ENCODE measurements around the gene DDX53. TPM values are rescaled to one million over a fixed set of nuclear protein-coding genes. Genes with fewer than 3 reads are reported as not detected.

Gene DDX53
- total RNA-seq (2012; rRNA removed): not detected in 2 replicates

DNA sequence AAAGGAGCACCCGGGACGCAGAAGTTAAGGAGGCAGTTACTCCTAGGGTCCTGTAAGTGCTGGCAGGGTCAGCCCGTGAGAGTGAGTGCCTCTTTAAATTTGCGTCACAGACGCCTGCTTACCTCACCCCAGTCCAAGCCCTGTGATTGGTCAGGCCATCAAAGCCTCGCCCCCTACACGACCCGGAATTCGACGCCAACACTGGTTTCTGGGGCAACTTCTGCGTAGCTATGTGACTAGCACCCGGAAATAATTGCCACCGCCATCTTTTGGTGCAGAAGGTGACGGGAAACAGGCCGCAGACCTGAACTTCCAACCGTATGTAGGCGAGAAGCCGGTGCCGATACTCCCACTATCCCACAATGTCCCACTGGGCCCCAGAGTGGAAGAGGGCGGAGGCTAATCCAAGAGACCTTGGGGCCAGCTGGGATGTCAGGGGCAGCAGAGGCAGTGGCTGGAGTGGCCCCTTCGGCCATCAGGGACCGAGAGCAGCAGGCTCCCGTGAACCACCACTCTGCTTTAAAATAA lies at the start of gene DDX53:
Gene DDX53, plus strand, starts transcription at position 265 of the 528 bp plus-strand sequence. Its CDS starts 98 bp downstream, at position 363.
- no peak within 1 kb of the TSS for H3K4me2 ChIP-seq (ENCODE audit: low read length)
- no peak within 1 kb of the TSS for H3K4me3 ChIP-seq (ENCODE audit: low read length)
- no peaks in the 10 kb centered on the region for H3K4me1 ChIP-seq (ENCODE audit: control insufficient read depth, insufficient read depth, low read length)
- no peaks in the 10 kb centered on the region for H3K9me3 ChIP-seq (replicated peaks; ENCODE audit: low read length)
- no peak within 1 kb of the TSS for H3K9ac ChIP-seq (ENCODE audit: low read depth, low read length)
- H3K27me3 ChIP-seq (ENCODE audit: control insufficient read depth, insufficient read depth, low read length): no peaks in the 10 kb centered on the region
- H3K36me3 ChIP-seq (ENCODE audit: insufficient read depth, low read length): no peaks in the 10 kb centered on the region

DNA sequence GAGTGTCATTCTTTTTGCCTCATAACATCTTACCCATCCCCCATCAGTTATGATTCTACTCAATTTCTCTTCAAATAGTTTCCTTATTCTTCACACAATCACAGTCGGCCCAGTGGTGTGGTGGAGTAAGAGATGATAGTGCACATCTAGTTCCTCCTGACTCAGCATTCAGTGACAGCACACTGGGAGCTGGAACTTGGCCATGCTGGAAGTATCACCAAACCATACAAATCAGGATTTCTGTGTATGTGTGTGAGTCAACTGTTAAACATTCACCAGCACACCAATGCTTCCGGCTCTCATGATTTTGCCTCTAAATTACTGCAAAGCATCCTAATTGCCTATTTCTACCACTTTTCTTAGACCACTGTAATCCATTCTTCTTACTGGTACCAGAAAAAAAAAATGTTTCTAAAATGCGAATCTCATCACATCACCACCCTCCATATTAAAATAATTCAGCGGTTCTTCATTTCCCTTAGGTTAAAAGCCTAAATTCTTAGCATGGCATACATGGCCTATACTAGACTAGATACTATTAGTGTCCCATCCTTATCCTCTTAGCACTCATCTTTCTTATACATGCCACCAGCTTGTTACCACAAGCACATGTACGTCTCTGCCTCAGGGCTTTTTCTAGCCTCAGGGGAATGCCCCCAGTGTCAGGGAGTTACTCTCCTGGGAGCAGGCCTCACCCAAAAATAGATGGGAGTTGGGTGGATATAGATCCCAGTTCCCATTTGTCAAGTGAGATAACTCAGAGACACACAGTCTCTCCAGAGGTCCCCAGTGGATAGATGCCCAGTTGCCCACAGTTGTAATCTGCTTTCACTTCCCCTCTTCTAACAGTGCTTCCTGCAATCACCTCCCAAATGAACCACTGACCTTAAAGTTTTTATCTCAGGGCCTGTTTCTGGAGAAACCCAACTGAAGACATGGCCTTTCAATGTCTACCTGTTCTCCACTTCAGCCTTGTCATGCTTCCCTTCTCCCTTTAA lies 49.2 kb upstream of the DDX53 start:
- Histone ChIP-seq H3K4me2 (ENCODE audit: low read length) (no peak overlapping the region), H3K9ac (ENCODE audit: low read depth, low read length) (no peak overlapping the region), H3K27me3 (ENCODE audit: control insufficient read depth, insufficient read depth, low read length) (no peaks in the 10 kb centered on the region), H3K9me3 (replicated peaks; ENCODE audit: low read length) (no peaks in the 10 kb centered on the region), H3K4me3 (ENCODE audit: low read length) (no peak overlapping the region), H3K4me1 (ENCODE audit: control insufficient read depth, insufficient read depth, low read length) (peaks cover 8% of the 10 kb centered on the region), H3K36me3 (ENCODE audit: insufficient read depth, low read length) (no peaks in the 10 kb centered on the region)

DNA sequence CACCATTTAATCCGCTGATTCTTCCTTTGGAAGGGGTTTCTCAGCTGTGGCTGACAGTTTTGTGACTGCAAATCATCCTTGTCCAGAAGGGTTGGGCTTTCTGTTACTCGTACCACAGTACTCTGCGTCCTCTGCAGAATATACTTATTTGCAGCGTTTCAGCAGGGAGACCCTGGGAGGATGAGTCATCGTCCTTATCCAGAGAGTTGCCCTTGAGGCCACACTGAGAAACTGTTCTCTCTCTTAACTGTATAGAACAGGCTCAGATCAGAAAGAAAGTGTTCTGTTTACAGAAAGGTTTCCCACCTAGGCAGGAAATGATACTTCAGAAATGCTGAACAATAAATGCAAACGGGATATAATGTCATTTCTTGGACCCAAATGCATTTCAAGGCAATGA lies 47.8 kb upstream of the DDX53 start:
- no peak overlapping the region for H3K4me3 ChIP-seq (ENCODE audit: low read length)
- no peaks in the 10 kb centered on the region for H3K36me3 ChIP-seq (ENCODE audit: insufficient read depth, low read length)
- H3K9me3 ChIP-seq (replicated peaks; ENCODE audit: low read length): no peaks in the 10 kb centered on the region
- peak overlapping the region; percentile 33 for H3K4me2 ChIP-seq (ENCODE audit: low read length)
- peaks cover 8% of the 10 kb centered on the region for H3K4me1 ChIP-seq (ENCODE audit: control insufficient read depth, insufficient read depth, low read length)
- H3K27me3 ChIP-seq (ENCODE audit: control insufficient read depth, insufficient read depth, low read length): no peaks in the 10 kb centered on the region
- no peak overlapping the region for H3K9ac ChIP-seq (ENCODE audit: low read depth, low read length)

DNA sequence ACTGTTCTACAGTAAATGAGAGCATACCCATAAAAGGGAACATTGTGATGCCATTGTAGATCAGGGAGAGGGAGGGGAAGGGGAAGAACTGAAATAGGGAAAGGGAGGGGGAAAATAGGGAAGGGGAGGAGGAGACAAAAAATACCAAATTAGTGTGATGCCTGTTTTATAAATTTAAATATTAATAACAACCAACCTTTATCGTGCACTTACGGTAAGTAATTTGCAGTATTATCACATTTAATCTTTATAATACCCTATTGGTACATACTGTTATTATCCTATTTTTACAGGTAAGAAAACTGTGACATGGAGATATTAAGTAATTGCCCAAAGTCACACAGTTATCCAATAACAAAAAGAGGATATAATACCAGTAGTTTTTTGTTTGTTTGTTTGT lies 41.5 kb upstream of the DDX53 start:
- Histone ChIP-seq H3K4me3 (ENCODE audit: low read length) (no peak overlapping the region), H3K4me1 (ENCODE audit: control insufficient read depth, insufficient read depth, low read length) (no peaks in the 10 kb centered on the region), H3K9me3 (replicated peaks; ENCODE audit: low read length) (no peaks in the 10 kb centered on the region)

DNA sequence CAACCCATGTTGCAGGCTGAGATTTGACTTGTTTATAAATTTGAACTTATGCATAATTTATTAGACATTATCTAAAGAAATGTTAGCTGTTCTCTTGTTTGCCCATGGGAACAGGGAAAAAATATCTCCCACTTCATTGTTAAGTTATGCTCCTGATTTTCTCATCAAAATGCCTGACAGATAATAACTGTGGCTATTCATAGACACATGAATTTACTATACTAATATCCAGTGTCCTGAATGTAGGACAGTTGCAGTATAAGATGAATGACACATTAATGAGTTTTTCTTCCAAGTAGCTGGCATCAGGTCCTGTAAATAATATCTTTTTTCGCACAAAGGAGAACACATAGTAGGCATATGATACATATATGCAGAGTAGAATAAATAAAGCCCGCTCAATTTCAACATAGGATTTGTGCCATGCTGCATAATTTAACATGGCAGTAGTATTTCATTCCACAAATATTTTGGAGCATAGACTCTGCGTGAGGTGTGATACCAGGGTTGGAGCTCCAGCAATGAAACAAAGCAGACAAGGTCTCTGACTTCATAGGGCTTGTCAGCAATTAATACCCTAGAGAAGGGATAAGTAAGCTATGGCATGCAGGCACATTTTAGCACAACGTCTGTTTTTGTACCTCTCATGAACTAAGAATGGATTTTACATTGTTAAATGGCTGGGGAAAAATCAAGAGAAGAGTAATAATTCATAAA lies 40.4 kb upstream of the DDX53 start:
- Histone ChIP-seq H3K9ac (ENCODE audit: low read depth, low read length) (no peak overlapping the region), H3K4me3 (ENCODE audit: low read length) (no peak overlapping the region), H3K27me3 (ENCODE audit: control insufficient read depth, insufficient read depth, low read length) (no peaks in the 10 kb centered on the region), H3K36me3 (ENCODE audit: insufficient read depth, low read length) (no peaks in the 10 kb centered on the region), H3K4me2 (ENCODE audit: low read length) (no peak overlapping the region), H3K4me1 (ENCODE audit: control insufficient read depth, insufficient read depth, low read length) (no peaks in the 10 kb centered on the region), H3K9me3 (replicated peaks; ENCODE audit: low read length) (no peaks in the 10 kb centered on the region)

More for the DNA sequence above, 41.5 kb upstream of the DDX53 start:
- Histone ChIP-seq H3K36me3 (ENCODE audit: insufficient read depth, low read length) (no peaks in the 10 kb centered on the region), H3K27me3 (ENCODE audit: control insufficient read depth, insufficient read depth, low read length) (no peaks in the 10 kb centered on the region), H3K9ac (ENCODE audit: low read depth, low read length) (no peak overlapping the region), H3K4me2 (ENCODE audit: low read length) (no peak overlapping the region)

DNA sequence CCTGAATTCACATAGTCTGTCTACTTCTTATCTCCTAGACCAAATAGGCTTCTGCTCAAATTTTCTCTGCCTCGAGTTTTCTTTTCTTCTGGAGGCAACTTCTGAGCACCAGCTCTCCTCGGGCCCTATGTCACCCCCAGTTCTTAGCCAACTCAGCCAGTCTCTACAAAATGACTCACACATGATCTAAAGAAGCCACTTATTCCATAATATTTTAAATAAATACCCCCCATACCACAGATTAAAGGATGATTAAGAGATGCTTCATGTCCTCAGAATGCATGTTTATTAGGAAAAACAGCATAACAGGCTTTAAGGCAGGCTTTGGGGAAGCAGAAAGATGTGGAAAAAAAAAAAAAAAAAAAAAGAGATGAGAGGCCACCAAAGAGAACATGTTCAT lies 36.6 kb upstream of the DDX53 start:
- H3K4me2 ChIP-seq (ENCODE audit: low read length): no peak overlapping the region
- no peak overlapping the region for H3K4me3 ChIP-seq (ENCODE audit: low read length)
- no peaks in the 10 kb centered on the region for H3K36me3 ChIP-seq (ENCODE audit: insufficient read depth, low read length)
- no peaks in the 10 kb centered on the region for H3K9me3 ChIP-seq (replicated peaks; ENCODE audit: low read length)
- no peak overlapping the region for H3K9ac ChIP-seq (ENCODE audit: low read depth, low read length)
- no peaks in the 10 kb centered on the region for H3K4me1 ChIP-seq (ENCODE audit: control insufficient read depth, insufficient read depth, low read length)
- no peaks in the 10 kb centered on the region for H3K27me3 ChIP-seq (ENCODE audit: control insufficient read depth, insufficient read depth, low read length)

DNA sequence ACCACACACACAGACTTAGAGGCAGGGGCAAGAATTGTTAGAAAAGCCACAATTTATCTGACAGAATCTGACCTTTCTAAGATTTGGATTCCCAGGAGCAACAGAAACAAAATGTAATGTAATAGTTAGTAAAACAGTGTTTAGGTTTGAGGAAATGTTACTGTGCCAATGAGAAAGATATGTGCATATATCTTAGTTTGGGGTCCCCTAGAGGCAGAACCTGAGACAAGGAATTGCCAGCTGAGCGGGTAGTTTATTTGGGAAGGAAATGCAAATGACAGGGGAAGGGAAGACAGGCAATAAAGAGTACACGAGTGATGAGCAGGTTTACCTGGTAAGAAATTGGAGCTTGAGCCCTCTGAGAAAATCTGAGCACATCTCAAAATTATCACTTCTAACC lies 31.3 kb upstream of the DDX53 start:
- no peaks in the 10 kb centered on the region for H3K4me1 ChIP-seq (ENCODE audit: control insufficient read depth, insufficient read depth, low read length)
- H3K9ac ChIP-seq (ENCODE audit: low read depth, low read length): no peak overlapping the region
- H3K4me3 ChIP-seq (ENCODE audit: low read length): no peak overlapping the region
- H3K9me3 ChIP-seq (replicated peaks; ENCODE audit: low read length): no peaks in the 10 kb centered on the region
- no peaks in the 10 kb centered on the region for H3K27me3 ChIP-seq (ENCODE audit: control insufficient read depth, insufficient read depth, low read length)
- no peaks in the 10 kb centered on the region for H3K36me3 ChIP-seq (ENCODE audit: insufficient read depth, low read length)
- no peak overlapping the region for H3K4me2 ChIP-seq (ENCODE audit: low read length)

DNA sequence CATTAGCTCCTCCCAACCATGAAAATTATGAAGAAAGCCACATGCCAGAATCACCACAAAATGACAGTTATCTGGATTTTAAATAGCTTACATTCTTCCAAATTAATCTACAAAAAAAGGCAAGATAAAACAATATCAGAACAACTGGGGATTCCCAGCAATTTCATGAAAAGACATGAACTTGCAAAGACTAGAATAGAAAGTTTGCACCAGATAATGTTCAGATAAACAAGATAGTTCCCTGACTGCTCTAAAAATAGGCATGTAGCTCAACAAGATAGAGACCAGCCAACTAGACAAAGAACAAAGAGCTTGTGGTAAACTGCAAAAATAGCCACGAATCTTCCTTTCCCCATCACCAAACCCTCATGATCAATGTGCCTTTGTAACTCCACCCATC lies 30.3 kb upstream of the DDX53 start:
- H3K36me3 ChIP-seq (ENCODE audit: insufficient read depth, low read length): no peaks in the 10 kb centered on the region
- H3K4me3 ChIP-seq (ENCODE audit: low read length): no peak overlapping the region
- H3K9ac ChIP-seq (ENCODE audit: low read depth, low read length): no peak overlapping the region
- no peaks in the 10 kb centered on the region for H3K27me3 ChIP-seq (ENCODE audit: control insufficient read depth, insufficient read depth, low read length)
- no peaks in the 10 kb centered on the region for H3K4me1 ChIP-seq (ENCODE audit: control insufficient read depth, insufficient read depth, low read length)
- H3K9me3 ChIP-seq (replicated peaks; ENCODE audit: low read length): no peaks in the 10 kb centered on the region
- H3K4me2 ChIP-seq (ENCODE audit: low read length): no peak overlapping the region

DNA sequence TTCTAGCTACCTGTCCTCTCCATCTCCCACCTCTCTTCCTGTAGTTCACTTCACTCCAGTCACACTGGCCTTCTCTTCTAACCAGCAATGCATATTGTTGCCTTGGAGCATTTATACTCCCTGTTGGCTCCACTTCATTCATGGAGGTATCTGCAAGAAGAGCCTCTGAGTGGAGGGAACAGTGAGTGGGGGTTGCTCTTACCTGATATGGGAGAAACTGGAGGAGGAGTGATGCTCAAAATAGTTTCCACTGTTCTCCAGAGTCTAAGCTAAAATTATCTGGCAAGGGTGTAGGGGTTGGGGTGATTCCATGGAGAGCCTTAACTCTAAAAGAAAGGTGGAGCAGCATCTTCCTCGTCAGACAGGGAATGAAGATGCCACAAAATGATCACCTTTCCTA lies 28.9 kb upstream of the DDX53 start:
- H3K4me2 ChIP-seq (ENCODE audit: low read length): no peak overlapping the region
- no peaks in the 10 kb centered on the region for H3K27me3 ChIP-seq (ENCODE audit: control insufficient read depth, insufficient read depth, low read length)
- H3K4me1 ChIP-seq (ENCODE audit: control insufficient read depth, insufficient read depth, low read length): no peaks in the 10 kb centered on the region
- no peak overlapping the region for H3K4me3 ChIP-seq (ENCODE audit: low read length)
- H3K36me3 ChIP-seq (ENCODE audit: insufficient read depth, low read length): no peaks in the 10 kb centered on the region
- no peak overlapping the region for H3K9ac ChIP-seq (ENCODE audit: low read depth, low read length)
- no peaks in the 10 kb centered on the region for H3K9me3 ChIP-seq (replicated peaks; ENCODE audit: low read length)

DNA sequence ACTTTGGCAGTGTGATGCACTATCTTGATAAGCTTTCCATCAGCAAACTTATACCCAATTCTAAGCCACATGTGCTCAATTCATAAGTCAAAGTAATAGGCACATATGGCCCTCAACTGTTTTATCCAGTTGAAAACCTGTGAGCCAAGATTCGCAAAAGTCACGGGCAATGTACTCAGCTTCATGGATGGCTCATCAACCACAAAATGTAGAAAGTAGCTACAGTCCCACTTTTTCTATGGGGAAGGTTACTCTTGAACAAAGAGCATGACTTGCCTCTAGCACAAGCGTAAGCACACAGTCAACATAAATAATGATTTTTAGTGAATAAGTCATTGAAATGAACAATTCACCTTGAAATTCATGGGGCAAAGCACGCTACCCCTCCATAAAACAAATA lies 25.1 kb upstream of the DDX53 start:
- no peak overlapping the region for H3K4me2 ChIP-seq (ENCODE audit: low read length)
- no peak overlapping the region for H3K9ac ChIP-seq (ENCODE audit: low read depth, low read length)
- H3K4me3 ChIP-seq (ENCODE audit: low read length): no peak overlapping the region
- H3K9me3 ChIP-seq (replicated peaks; ENCODE audit: low read length): no peaks in the 10 kb centered on the region
- H3K27me3 ChIP-seq (ENCODE audit: control insufficient read depth, insufficient read depth, low read length): no peaks in the 10 kb centered on the region
- H3K4me1 ChIP-seq (ENCODE audit: control insufficient read depth, insufficient read depth, low read length): no peaks in the 10 kb centered on the region
- no peaks in the 10 kb centered on the region for H3K36me3 ChIP-seq (ENCODE audit: insufficient read depth, low read length)

DNA sequence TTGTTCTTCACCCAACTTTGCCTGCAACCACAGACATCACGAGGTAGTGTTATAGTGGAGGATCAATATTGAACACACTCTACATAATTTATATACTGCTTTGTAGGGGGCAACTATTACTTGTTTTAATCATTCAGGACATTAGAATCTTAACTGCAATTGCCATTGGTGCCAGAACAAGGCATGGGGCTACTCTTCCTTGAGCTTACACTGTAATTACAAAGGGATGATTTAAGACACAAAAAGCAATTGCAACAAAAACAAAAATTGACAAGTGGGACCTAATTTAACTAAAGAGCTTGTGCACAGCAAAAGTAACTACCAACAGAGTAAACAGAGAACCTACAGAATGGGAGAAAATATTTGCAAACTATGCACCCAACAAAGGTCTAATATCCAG lies 24.0 kb upstream of the DDX53 start:
- Histone ChIP-seq H3K4me3 (ENCODE audit: low read length) (no peak overlapping the region), H3K9me3 (replicated peaks; ENCODE audit: low read length) (no peaks in the 10 kb centered on the region), H3K4me2 (ENCODE audit: low read length) (no peak overlapping the region), H3K4me1 (ENCODE audit: control insufficient read depth, insufficient read depth, low read length) (no peaks in the 10 kb centered on the region), H3K36me3 (ENCODE audit: insufficient read depth, low read length) (no peaks in the 10 kb centered on the region), H3K9ac (ENCODE audit: low read depth, low read length) (no peak overlapping the region), H3K27me3 (ENCODE audit: control insufficient read depth, insufficient read depth, low read length) (no peaks in the 10 kb centered on the region)

Measured in skeletal muscle satellite cell (primary cell).